ENCODE results near the gene KSR1.

DNA sequence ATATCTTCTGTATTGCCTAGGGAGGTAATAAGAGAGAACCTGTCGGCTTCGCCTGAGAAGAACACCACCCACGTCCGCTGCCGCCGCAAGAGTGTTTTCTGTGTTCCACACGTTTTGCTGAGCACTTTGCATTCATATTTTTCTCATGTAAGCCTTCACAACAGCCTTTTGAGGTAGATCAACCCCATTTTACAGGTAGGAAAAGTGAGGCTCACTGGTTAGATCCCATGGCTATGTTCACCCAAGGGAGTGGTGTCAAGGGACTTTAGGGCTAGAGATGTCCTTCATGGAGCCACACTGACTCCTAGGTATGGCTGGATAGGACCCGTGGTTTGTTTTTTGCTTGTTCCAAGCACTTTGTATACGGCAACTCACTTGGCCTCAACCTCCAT, 87.7 kb downstream of the KSR1 start:
- TF ChIP-seq EZH2 (IDR thresholded peaks at IDR 0.05) (no peak), POLR2AphosphoS5 (IDR thresholded peaks at IDR 0.05; ENCODE audit: borderline replicate concordance, low read depth, low read length) (no peak)
